ENCODE measurements around the gene ANTXR1. TPM values are rescaled to one million over a fixed set of nuclear protein-coding genes. Genes with fewer than 3 reads are reported as not detected.

Gene ANTXR1
- total RNA-seq, 1 experiment from 2014 or later: 25.7 TPM

- POLR2A ChIA-PET: no interaction called here
These were observed 218.8 kb downstream of the ANTXR1 start for GRCh38 chr2:69231612-69232277.

More at GRCh38 chr2:69231612-69232277, 218.8 kb downstream of the ANTXR1 start:
- DNase-seq (ENCODE audit: low read depth, low spot score) (no peak), ATAC-seq (no peak)
- intact Hi-C loops (cut with micrococcal nuclease): no loop called here
- Histone ChIP-seq H3K9me3 (ENCODE audit: control insufficient read depth in 1 of 2, insufficient read depth in 1 of 2, low read depth in 1 of 2, low read length in 2 of 2) (no peaks in the 10 kb centered on the region), H4K20me1 (ENCODE audit: insufficient read depth) (no peaks in the 10 kb centered on the region), H2AFZ (ENCODE audit: low read depth, low read length, poor library complexity, severe bottlenecking) (no peak overlapping the region), H3K79me2 (ENCODE audit: insufficient read depth, low read length) (no peaks in the 10 kb centered on the region), H3K36me3 (ENCODE audit: control insufficient read depth in 1 of 2, insufficient read depth in 2 of 2, low read length in 2 of 2) (no peaks in the 10 kb centered on the region), H3K9me2 (ENCODE audit: insufficient read depth) (no peaks in the 10 kb centered on the region), H3K4me1 (ENCODE audit: control insufficient read depth in 1 of 2, insufficient read depth in 2 of 2, low read length in 2 of 2) (no peaks in the 10 kb centered on the region), H3K9ac (ENCODE audit: low read length) (no peak overlapping the region), H3K27ac (ENCODE audit: low read depth, low read length) (no peak overlapping the region), H3K4me3 (replicated peaks in 1 of 2; ENCODE audit: low read depth in 1 of 2, low read length in 2 of 2) (no peak overlapping the region), H3K4me2 (ENCODE audit: low read length) (no peak overlapping the region), H3K27me3 (ENCODE audit: insufficient read depth, low read length) (no peaks in the 10 kb centered on the region)
- BruUV-seq (replicated peaks): no TSS peak
- RAD21 ChIA-PET (ENCODE audit: low non-redundant PET in 1 of 2, low total read pairs in 2 of 2, uncharacterized antibody in 2 of 2, unreplicated experiment in 2 of 2): no interaction called here
- no peak for TF ChIP-seq EGR1 (IDR thresholded peaks at IDR 0.05; ENCODE audit: low read depth)
- no peak for TF ChIP-seq POLR2AphosphoS5 (IDR thresholded peaks at IDR 0.05; ENCODE audit: low read depth, low read length)
- TF ChIP-seq CEBPB (IDR thresholded peaks at IDR 0.05; ENCODE audit: low read depth): no peak
- TF ChIP-seq FOSL1 (IDR thresholded peaks at IDR 0.05; ENCODE audit: low read depth): no peak
- TF ChIP-seq CBX3 (IDR thresholded peaks at IDR 0.05; ENCODE audit: low read depth): no peak
- TF ChIP-seq CTCF (IDR thresholded peaks at IDR 0.05 in 2 of 3, conservative IDR thresholded peaks at IDR 0.05 in 1 of 3; ENCODE audit: borderline replicate concordance in 1 of 3, insufficient read depth in 1 of 3, low read depth in 2 of 3, low read length in 2 of 3): no peak
- no peak for TF ChIP-seq ELF1 (IDR thresholded peaks at IDR 0.05; ENCODE audit: borderline replicate concordance, low read depth)
- no peak for TF ChIP-seq SIN3A (IDR thresholded peaks at IDR 0.05; ENCODE audit: low read depth)
- no peak for TF ChIP-seq TCF7L2 (IDR thresholded peaks at IDR 0.05; ENCODE audit: borderline replicate concordance, extremely low read depth, insufficient read depth, insufficient read length)
- TF ChIP-seq ZFX (IDR thresholded peaks at IDR 0.05): no peak
- TF ChIP-seq SRF (IDR thresholded peaks at IDR 0.05; ENCODE audit: low read depth): no peak
- no peak for TF ChIP-seq POLR2A (IDR thresholded peaks at IDR 0.05; ENCODE audit: borderline replicate concordance, extremely low read depth, insufficient read depth, insufficient read length)
- TF ChIP-seq MAX (IDR thresholded peaks at IDR 0.05): no peak
- TF ChIP-seq EZH2phosphoT487 (IDR thresholded peaks at IDR 0.05; ENCODE audit: borderline replicate concordance): no peak
- no peak for TF ChIP-seq YY1 (IDR thresholded peaks at IDR 0.05; ENCODE audit: extremely low read depth, insufficient replicate concordance, low read depth, low read length)
- no peak for TF ChIP-seq ZNF274 (IDR thresholded peaks at IDR 0.05; ENCODE audit: low read depth, low read length)
- no peak for TF ChIP-seq REST (IDR thresholded peaks at IDR 0.05; ENCODE audit: low read depth)
- TF ChIP-seq JUND (IDR thresholded peaks at IDR 0.05): no peak
- CTCF ChIA-PET: no interaction called here

All from HCT116 (cell line).